Stimulated activated naive CD8-positive, alpha-beta T cell treated with anti-CD3 and anti-CD28 coated beads, Interleukin-15, amount 100 ng/mL, for 72 hours (primary cell): Measurements from ENCODE around the gene CDHR3.

ENCODE experiments used
- ATAC-seq: fragments of 150-1000 bp; cut with Tn5 transposase; 2 replicates; pipeline ENCODE4 v1.10.0; 2021; ENCODE audit warnings: mild to moderate bottlenecking, moderate library complexity
- DNase-seq, 2 donors: peaks; one replicate each; pipeline ENCODE4 v3.0.0; 2021 to 2022
- H3K27ac Mint-ChIP-seq, 2 donors: one replicate each; pipeline ENCODE4 v1.8.0; 2022; ENCODE audit warnings: mild to moderate bottlenecking in 2 of 2, mixed read lengths in 2 of 2, moderate library complexity in 2 of 2
- H3K27me3 Mint-ChIP-seq: one replicate; pipeline ENCODE4 v1.8.0; 2022; ENCODE audit warnings: mixed read lengths
- H3K4me1 Mint-ChIP-seq: one replicate; pipeline ENCODE4 v1.8.0; 2022; ENCODE audit warnings: mild to moderate bottlenecking, mixed read lengths
- H3K4me3 Mint-ChIP-seq, 2 donors: one replicate each; pipeline ENCODE4 v1.8.0; 2022; ENCODE audit warnings: mild to moderate bottlenecking in 2 of 2, mixed read lengths in 2 of 2, moderate library complexity in 1 of 2
- H3K9me3 Mint-ChIP-seq, 2 donors: one replicate each; pipeline ENCODE4 v1.8.0; 2022; ENCODE audit warnings: mixed read lengths in 2 of 2

CDHR3 gene

DNA sequence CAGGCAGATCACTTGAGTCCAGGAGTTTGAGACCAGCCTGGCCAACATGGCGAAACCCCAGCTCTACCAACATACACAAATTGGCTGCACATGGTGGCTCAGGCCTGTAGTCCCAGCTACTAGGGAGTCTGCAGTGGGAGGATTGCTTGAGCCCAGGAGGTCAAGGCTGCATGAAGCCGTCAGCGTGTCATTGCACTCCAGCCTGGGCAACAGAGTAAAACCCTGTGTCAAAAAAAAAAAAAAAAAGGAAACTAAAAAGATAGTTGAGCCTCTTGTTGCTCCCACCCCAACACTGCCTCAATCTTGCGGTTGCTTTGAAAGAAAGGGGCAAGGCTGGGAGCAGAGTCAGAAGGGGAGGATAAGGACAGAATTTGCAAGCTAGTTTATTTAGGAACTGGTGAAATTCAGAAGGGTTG, 79.1 kb downstream of the CDHR3 start:
- Mint-ChIP-seq H3K27me3 (no peaks in the 10 kb centered on the region), H3K9me3 (no peaks in the 10 kb centered on the region), H3K27ac (no peak overlapping the region), H3K4me3 (peak overlapping the region; percentile 73 to 76), H3K4me1 (peaks cover 26% of the 10 kb centered on the region)
- DNase-seq: no peak
- peak; percentile 6 for ATAC-seq

DNA sequence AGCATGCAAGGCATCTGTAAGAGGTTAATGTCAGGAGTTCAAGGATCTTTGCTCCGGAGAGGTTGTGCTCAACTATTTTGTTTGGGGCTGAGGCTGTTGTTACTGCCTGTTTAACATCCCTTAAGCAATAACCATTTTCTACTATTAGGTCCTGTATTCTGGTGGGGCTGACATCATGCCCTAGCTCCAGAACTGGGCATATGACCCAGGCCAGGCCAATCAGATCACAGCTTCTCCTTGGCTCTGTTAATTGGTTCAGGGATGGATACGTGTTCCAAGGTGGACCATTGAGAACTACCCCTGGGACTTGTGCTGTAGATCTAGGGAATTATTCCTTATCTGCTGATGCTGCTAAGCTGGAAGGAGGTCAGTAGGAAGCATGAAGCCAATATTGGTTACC, 82.1 kb downstream of the CDHR3 start:
- Mint-ChIP-seq H3K4me1 (peaks cover 26% of the 10 kb centered on the region), H3K27ac (no peak overlapping the region), H3K9me3 (no peaks in the 10 kb centered on the region), H3K4me3 (no peak overlapping the region), H3K27me3 (no peaks in the 10 kb centered on the region)
- DNase-seq: no peak
- no peak for ATAC-seq

DNA sequence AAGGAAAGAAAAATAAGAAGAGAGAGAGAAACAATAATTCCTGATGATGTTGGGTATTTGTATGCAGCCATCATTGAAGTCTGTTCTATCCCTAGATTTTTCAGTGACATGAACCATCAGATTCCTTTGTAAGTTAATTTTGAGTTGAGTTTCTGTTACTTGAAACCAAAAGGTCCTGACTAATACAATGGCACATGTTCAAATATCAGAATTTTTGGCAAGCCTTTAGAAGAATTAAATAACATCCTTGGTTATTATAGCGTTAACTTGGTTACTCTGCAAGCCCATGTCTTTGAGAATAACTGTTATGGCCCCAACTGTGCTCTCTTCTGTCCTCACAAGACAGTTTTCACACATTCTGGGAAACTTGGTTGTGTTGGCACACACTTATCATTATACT, 82.5 kb downstream of the CDHR3 start:
- Mint-ChIP-seq H3K4me1 (peaks cover 23% of the 10 kb centered on the region), H3K27me3 (no peaks in the 10 kb centered on the region), H3K9me3 (no peaks in the 10 kb centered on the region), H3K4me3 (no peak overlapping the region), H3K27ac (no peak overlapping the region)
- DNase-seq (no peak), ATAC-seq (no peak)

DNA sequence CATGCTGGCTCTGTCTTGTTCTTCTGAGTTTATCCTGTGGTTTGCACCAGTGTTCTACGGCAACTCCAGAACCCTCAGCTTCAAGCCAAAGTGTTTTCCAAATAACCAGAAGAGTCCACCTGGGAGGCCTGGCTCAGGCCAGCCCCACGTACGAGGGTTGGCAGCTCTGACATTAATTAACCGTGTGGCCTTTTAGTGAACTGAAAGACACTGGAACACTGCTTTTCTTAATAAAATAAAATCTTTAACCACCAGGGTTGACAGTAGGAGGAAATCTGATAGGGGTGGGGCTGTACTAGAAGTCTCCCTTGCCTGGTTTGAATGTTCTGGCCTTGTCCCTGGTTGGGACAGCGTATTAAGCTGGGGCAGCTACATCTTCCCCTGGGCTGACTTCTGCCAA, 84.1 kb downstream of the CDHR3 start:
- Mint-ChIP-seq H3K4me3 (no peak overlapping the region), H3K27me3 (no peaks in the 10 kb centered on the region), H3K27ac (no peak overlapping the region), H3K9me3 (no peaks in the 10 kb centered on the region), H3K4me1 (peaks cover 9% of the 10 kb centered on the region)
- ATAC-seq (no peak), DNase-seq (no peak)

DNA sequence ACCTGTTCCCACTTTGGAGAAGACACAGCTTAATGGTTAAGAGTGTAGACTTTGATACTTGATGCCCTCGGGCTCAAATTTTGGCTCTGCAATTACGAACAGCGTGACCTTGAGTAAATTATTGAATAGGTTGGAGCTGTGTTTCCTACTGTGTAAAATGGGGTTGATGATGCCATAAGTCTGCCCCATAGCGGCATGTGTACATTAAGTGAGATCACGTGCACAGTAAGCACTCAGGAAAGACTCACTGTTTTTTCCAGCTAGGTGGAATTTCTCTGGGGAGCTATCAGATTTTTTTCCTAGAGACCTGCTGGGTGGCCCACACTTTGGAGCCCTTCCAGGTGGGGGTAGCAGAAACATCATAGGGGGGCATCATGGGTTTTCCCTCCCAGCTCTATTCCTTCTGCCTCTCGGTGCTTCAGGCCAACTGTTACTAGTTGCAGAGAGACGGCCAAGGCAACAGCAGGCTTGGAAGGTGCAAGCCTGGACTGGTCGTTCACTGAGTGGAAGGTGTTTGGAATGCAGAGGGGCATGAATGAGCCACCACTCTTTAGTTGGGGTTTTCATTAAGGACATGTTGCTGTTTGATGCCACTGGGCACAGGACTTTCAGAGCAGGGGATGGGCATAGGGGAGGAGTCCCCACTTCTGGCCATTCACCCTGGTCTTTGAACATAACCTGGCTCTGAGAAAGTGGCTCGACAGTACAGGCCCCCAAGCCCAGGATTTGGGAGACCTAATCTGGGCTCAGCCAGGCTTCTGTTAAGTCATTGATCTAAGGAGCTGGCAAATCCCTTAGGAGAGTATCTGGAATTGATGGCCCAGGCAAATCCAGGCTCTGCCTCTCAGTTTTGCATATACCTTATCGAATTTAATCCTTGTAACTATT, 85.0 kb downstream of the CDHR3 start:
- Mint-ChIP-seq H3K27me3 (no peaks in the 10 kb centered on the region), H3K4me1 (peaks cover under 1% of the 10 kb centered on the region), H3K27ac (no peak overlapping the region), H3K4me3 (no peak overlapping the region), H3K9me3 (no peaks in the 10 kb centered on the region)
- no peak for DNase-seq
- no peak for ATAC-seq

DNA sequence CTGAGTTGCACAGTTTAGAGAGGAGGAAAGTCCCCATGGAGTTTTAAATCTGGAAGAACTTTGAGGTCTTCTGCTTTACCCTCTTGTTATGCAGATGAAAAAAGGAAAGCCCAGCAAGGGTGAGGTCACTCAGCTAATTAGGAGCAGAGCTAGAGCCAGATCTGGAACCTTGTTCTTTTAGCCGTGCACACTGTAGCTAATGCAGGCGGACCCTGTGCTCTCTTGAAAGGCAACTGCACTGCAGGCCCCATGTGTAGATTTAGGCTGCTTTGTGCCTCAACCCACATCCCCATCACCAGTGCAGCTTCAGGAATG, 85.6 kb downstream of the CDHR3 start:
- no peak for DNase-seq
- Mint-ChIP-seq H3K27me3 (no peaks in the 10 kb centered on the region), H3K4me1 (no peaks in the 10 kb centered on the region), H3K27ac (no peak overlapping the region), H3K9me3 (no peaks in the 10 kb centered on the region), H3K4me3 (no peak overlapping the region)
- ATAC-seq: no peak

DNA sequence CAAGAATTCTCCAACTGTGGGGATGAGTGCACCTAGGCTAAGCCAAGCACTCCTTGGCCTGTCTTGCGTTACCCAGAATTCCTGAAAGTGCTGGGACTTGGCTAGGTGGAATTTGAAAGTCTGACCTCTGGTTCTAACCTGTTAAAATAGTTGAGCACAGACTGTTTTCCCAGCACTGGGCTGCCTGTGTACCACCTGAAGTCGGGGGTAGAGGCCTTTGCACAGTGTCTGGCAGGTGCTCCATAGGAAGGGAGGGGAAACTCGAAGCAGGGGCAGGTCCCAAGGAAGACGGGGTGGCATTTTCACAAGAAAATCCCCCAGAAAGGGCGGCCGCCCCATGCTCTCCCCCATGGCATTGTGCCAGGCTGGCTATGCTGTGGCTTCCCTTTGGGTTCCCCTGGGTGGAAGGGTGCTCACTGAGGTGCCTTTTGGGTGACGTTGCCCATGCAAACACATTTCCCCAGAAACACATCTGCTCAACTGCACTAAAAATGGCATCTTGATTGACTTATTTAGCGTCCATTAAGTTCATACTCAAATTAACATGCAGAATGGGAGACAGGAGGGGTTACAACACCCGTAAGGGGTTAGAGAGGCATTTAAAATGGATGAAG, 86.2 kb downstream of the CDHR3 start:
- H3K9me3 Mint-ChIP-seq: no peaks in the 10 kb centered on the region
- no peak overlapping the region for H3K27ac Mint-ChIP-seq
- H3K4me3 Mint-ChIP-seq: no peak overlapping the region
- DNase-seq: no peak
- H3K4me1 Mint-ChIP-seq: no peaks in the 10 kb centered on the region
- ATAC-seq: no peak
- no peaks in the 10 kb centered on the region for H3K27me3 Mint-ChIP-seq

DNA sequence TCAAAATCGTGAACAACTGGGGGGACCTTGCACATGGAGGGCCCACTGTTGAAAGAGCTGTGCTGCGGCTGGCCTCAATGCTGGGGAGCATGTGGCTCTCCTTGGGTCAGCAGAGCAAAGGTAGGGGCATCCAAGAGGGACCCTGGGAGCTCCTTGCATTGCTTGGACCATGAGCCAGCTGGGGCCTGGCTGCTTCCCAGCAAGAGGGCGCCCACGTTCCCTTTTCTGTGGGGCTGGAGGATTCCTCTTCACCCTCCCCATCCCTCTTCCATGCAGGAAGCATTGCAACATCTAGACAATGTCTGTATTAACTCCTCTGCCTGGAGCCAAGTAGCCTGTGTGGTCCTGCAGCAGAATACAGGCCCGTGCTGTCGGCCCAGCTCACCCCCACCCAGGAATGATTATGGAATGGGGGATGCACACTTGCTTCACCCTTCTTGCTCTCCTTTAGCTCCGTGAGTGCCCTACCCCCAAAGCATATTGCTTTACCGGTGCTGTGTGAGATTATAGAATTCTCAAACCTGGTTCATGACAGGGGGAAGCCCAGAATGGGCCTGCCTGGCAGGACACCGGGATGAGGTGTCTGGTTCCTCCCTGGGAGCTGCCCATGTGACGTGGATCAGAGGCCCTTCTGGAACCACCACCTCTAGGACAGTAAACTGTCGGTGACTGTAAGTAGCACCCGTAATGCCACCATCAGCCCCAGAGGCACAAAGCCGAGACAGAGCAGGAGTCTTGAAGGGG, 87.1 kb downstream of the CDHR3 start:
- Mint-ChIP-seq H3K4me1 (no peaks in the 10 kb centered on the region), H3K4me3 (no peak overlapping the region), H3K27me3 (no peaks in the 10 kb centered on the region), H3K27ac (no peak overlapping the region), H3K9me3 (no peaks in the 10 kb centered on the region)
- DNase-seq (no peak), ATAC-seq (no peak)

DNA sequence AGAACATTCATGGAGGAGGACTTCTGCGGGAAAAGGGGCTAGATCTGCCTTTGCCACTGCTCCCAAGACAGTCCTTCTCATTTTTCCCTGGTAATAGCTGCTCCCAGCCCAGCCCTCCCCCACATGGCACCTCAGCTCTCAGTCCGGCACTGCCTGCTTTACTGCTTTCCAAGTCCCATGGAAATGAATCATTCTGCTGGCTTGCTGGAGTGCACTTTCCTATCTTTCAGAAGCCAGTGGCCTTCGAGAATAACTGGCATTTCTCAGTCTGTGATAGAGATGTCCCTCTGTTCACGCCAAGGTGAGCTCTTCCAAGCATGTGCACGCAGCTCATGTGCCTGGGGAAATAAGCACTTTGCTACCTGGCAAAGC, 87.7 kb downstream of the CDHR3 start:
- H3K4me3 Mint-ChIP-seq: no peak overlapping the region
- H3K27ac Mint-ChIP-seq: peak overlapping the region in 1 of 2 donors; percentile 42
- no peaks in the 10 kb centered on the region for H3K27me3 Mint-ChIP-seq

DNA sequence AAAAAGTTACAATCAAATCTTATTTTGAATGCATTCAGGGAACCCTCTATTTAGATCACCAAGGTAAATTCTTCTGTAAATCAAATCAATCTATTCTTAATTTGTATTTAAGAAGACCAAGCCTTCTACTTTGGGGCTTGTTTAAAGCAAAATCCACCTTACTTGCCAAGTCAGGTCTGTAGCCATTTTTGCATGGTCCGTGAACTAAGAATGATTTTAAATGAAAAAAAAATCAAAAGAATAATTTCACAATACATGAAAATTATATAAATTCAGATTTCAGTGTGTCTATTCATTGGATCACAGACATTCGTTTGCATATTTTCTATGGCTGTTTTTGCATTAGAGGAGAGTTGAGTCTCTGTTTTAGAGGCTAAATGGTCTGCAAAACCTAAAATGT, 89.6 kb downstream of the CDHR3 start:
- no peaks in the 10 kb centered on the region for H3K27me3 Mint-ChIP-seq
- H3K4me3 Mint-ChIP-seq: no peak overlapping the region
- no peak for DNase-seq
- H3K27ac Mint-ChIP-seq: no peak overlapping the region
- ATAC-seq: no peak
- H3K9me3 Mint-ChIP-seq: no peaks in the 10 kb centered on the region
- H3K4me1 Mint-ChIP-seq: peaks cover 12% of the 10 kb centered on the region

More for the DNA sequence above, 87.7 kb downstream of the CDHR3 start:
- Mint-ChIP-seq H3K4me1 (no peaks in the 10 kb centered on the region), H3K9me3 (no peaks in the 10 kb centered on the region)
- DNase-seq (no peak), ATAC-seq (no peak)

DNA sequence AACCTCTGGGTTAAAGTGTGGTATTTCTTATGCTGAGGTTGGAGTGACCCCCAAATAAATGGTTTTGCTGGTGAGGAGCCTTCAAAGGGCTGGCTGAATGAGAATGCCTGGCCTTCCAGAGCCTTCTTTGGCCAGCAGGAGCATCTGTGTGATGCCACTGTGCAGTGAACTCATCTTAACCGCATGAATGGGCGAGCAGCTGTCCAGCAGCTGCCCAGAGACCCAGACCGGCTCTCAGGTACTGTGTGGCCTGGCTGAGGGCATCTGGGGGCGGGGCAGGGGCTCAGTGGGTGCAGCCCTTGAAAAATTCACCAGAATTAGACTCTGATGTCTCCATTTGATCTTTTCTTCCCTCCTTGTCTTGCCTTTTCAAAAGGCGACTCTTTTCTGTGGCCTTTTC, 90.0 kb downstream of the CDHR3 start:
- H3K27ac Mint-ChIP-seq: no peak overlapping the region
- DNase-seq: no peak
- ATAC-seq: no peak
- no peaks in the 10 kb centered on the region for H3K9me3 Mint-ChIP-seq
- no peak overlapping the region for H3K4me3 Mint-ChIP-seq
- no peaks in the 10 kb centered on the region for H3K27me3 Mint-ChIP-seq
- H3K4me1 Mint-ChIP-seq: peaks cover 16% of the 10 kb centered on the region

DNA sequence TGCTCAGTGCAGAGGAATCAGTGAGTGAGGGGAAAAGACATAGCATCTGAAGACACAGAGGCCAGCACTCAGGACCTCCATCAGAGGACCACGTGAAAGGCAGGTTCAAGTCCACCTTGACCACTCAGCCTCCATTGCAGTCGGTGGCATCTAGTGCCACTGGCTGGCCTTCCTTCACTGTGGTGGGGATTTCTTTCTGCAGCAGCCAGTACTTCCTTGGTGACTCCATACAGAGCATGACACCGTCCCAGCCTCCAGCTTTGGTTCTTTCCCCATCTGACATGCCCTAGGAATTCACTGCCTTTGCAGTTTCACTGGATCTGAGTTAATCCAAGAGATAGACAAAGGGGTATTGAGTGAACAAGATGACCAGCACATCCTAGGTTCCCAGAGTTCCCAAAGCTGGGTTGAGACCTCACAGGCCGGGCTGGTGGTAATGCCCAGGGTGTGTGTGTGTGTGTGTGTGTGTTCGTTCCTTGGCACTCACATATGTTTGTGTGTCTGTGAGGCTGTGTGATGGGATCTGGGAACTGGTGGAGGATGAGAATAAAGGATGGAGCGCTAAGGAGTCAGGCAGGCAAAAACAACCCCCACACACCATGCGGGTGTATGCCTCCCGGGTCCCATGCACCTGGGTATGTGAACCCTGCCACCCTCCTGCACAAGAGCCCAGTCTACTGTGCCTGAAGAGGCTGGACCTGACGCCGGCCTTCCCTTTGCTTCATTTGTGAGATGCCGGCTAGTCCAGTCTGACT, 91.3 kb downstream of the CDHR3 start:
- Mint-ChIP-seq H3K4me3 (no peak overlapping the region), H3K9me3 (no peaks in the 10 kb centered on the region), H3K4me1 (peaks cover 28% of the 10 kb centered on the region), H3K27ac (peak overlapping the region in 1 of 2 donors; percentile 62), H3K27me3 (no peaks in the 10 kb centered on the region)
- DNase-seq: no peak
- ATAC-seq: no peak

DNA sequence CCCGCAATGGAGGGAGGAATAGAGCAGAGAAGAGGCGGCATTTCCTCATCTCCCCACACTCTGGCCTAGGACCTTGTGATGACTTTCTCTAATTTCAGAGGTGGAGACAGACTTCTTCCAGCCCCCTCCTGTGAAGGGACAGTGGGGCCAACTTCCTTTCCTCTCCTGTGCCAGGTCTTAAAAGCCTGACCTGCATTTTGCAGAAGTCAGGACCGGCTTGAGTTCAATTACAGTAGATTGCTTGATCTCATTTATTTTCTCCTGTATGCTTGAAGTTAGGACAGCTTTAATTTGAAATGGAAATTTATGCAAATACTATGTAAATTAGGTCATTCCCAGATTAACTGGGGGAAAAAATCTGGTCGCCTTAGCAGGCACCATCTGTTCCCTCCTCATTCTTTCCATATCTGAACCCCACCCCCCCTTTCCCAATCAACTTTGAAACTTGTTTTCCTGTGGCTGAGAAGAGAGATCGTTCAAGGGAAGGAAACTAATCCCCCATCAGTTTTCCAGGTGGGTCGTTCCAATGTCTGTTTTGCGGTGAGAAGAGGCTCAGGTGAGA, 92.0 kb downstream of the CDHR3 start:
- Mint-ChIP-seq H3K9me3 (no peaks in the 10 kb centered on the region), H3K4me1 (peaks cover 36% of the 10 kb centered on the region), H3K4me3 (no peak overlapping the region), H3K27me3 (no peaks in the 10 kb centered on the region), H3K27ac (no peak overlapping the region)
- ATAC-seq (no peak), DNase-seq (no peak)

DNA sequence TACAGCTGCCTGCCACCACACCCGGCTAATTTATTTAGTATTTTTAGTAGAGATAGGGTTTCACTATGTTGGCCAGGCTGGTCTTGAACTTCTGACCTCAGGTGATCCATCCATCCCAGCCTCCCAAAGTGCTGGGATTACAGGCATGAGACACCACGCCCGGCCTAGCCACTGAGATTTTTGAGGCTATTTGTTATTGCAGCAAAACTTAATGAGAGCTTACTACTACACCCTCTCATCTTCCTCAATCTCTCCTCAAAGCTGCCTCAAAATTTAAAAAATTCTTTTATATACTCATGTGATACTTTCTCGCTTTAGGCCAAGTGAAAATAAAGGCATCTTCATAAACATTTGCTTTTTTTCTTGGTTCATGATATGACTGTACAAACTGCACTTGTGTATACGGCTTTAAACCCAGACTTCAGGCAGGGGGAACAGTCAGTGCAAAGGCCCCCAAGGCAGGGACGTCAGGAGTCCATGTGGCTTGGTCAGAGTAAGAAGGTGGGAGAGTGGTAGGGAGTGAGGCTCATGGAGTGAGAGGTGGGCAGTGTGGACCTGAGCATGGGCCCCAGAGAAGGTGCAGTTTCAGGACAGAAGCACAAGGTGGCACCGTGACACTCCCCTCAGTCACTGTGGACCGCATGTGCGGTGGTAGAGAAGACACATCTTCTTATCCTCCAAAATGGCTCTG, 93.6 kb downstream of the CDHR3 start:
- H3K4me1 Mint-ChIP-seq: peaks cover 38% of the 10 kb centered on the region
- ATAC-seq (peak; percentile 96), DNase-seq (peak; percentile 62 to 74)
- no peaks in the 10 kb centered on the region for H3K27me3 Mint-ChIP-seq
- H3K9me3 Mint-ChIP-seq: no peaks in the 10 kb centered on the region
- H3K27ac Mint-ChIP-seq: no peak overlapping the region
- H3K4me3 Mint-ChIP-seq: no peak overlapping the region
